SHP77 treated with DMSO at 0.1 percent for 48 hours (cell line): Measurements from ENCODE around the gene TMEM17.

Experiments
- DNase-seq: peaks from one replicate; lab custom pipeline; 2025; lab: John Stamatoyannopoulos, UW

The TMEM17 gene

GRCh38 chr2:62511636-62512035, 5.6 kb upstream of the TMEM17 start:
- DNase-seq: no peak

- no peak for DNase-seq
These were observed 391 bp upstream of the TMEM17 start for GRCh38 chr2:62506421-62506750.

DNA sequence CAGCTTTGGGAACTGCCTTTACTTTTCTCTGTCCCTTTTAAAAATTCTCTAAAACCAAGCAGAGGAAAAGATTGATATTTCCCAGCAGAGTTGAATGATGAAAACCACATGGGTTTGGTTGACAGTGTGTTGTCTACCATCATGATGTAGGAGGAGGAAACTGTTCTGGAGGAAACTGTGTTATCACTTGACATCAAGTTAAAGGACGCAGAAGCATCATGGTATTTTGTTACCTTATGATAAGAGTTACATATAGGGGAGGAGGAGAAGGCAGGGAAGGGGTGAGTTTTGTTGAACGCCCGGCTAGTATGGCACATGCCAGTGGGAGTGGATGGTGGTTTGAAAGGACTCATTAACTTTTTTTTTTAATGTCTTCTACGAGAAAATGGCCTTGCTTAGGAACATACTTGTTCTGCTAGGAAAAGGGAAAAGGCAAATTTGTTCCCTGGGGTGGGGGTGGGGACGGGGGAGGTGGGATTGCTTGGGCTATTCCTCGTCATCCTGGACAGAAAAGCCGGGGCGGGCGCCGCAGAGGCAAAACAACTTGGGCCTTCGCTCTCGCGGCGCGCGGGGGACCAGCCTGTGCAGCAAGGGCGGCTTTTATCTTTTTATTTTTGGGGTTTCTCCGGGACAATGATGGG, 766 bp downstream of the TMEM17 start:
- DNase-seq: no peak

- DNase-seq: no peak
These were observed 1.3 kb downstream of the TMEM17 start for GRCh38 chr2:62504657-62505056.

DNA sequence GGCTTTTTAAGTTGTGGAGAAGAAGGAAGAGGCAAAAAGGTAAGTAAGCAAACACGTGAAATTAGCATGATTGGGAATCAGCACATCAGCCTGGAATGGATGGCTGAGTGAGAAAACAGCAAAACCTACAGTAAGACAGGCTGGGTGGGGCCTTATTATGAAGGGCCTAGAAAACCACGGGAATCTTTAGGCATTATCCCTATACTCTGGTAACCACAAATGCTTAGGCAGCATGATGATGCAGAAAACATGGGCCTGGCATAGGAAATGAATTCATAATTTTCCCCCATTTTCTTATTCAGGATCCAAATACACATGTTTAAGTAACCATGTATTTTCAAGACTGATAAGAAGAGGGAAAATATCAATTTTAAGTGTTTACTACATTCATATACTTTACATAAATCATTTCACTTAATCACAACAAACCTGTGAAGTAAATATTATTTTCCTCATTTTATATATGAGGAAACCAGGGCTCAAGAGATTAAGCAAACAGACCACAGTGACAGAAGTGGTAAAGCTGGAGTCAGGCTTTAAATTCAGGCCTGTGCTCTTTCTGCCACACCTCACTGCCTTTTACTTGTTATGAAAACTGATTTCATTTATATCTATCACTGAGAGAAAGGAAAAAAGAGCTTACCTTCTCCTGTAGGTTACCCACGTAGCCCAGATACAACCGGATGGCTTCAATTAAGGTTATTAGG, 4.0 kb downstream of the TMEM17 start:
- DNase-seq: no peak

DNA sequence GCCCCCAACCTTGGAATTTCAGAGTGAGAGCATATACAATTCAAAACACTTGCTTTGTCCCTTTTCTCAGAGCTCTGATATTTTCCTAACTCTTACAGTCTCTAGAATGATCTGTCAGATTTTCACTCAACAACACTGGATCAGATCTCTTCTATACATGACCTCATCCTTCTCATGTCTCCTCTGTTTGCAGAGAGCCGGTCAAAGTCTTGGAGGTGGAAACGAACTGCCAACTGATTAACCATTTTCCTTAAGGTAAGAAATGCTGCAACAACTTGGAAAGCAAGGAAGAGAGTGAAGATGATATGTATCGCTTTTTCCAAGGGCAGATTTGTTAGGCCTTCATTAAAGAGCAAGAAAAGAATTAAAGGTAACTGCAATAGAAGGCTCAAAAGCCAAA, 4.9 kb downstream of the TMEM17 start:
- no peak for DNase-seq

DNA sequence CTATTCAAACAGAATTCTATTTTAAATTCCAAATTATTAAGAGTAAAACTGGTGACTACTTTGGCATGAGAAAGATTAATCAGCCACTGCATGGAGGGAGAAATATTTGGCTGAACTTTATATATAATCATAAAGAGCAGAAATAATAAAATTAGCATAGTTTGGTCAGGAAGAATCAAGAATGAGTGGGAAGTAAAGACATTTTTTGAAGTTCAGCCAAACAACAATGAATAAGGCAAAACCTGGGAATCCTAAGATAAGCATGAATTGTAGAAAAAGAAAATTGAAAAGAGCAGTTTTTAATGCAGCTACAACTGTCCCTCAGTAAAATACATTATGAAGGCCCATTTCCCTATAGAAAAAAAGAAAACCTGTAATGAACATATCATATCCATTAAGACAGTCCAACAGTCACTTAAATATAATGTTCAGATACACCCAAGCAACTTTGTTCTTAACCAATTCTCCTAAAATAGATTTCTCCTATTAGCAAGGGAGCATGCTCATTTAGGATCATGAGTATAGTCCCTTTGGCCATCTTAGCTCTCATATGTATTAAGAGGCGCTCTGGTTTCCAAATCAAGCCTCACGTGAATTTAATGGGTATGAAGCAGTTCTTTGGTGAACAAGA, 6.5 kb downstream of the TMEM17 start:
- DNase-seq: no peak

- no peak for DNase-seq
These were observed 7.3 kb downstream of the TMEM17 start for GRCh38 chr2:62498739-62499138.

- no peak for DNase-seq
These were observed 10.2 kb downstream of the TMEM17 start for GRCh38 chr2:62495761-62496160.

- no peak for DNase-seq
These were observed 13.9 kb downstream of the TMEM17 start for GRCh38 chr2:62492048-62492447.

DNA sequence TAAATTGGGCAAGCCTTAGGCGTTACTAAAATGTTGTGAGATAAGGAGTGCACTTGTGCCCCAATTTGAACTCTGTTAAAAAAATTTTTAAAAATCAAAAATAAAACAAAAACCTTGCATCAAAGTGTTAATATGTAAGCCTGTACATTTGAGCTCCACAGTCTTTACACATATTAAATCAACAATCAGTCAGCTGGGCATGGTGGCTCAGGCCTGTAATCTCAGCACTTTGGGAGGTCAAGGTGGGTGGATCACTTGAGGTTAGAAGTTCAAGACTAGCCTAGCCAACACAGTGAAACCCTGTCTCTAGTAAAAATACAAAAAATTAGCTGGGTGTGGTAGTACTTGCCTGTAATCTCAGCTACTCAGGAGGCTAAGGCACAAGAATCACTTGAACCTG, 16.3 kb downstream of the TMEM17 start:
- DNase-seq: no peak

DNA sequence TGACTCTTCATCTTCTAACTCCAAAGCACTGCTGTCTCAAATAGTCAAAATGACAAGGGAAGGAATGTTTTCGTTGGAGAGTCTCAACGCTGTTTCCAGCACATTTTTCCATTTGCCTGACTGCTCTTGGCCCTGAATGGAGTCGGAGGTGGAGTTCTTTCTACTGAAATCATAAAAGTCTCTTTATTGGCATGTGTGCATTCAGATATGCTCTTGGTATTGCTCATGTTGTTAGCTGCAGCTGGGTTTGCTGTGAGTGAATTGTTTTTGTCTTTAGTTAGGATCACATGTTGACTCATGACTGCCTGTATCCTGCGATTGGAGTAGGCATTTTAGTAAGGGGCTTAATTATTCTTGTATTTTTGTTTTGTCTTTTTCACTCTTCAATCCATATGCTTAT, 16.8 kb downstream of the TMEM17 start:
- no peak for DNase-seq

DNA sequence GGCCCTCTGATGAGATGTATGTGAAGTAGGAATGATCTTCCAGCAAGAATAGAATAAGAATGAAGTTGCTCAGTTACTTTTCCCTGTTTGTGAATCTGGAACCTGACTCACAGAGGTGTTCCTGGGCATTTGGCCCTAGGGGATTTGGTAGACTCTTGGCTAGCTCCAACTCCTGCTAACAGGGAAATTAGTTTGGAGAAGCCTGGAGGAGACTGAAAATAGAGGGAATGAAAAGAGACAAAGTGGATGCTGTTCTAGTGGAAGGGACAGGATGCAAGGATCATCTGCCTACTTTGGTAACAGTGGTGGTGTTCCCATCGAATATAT, 19.6 kb downstream of the TMEM17 start:
- no peak for DNase-seq

DNA sequence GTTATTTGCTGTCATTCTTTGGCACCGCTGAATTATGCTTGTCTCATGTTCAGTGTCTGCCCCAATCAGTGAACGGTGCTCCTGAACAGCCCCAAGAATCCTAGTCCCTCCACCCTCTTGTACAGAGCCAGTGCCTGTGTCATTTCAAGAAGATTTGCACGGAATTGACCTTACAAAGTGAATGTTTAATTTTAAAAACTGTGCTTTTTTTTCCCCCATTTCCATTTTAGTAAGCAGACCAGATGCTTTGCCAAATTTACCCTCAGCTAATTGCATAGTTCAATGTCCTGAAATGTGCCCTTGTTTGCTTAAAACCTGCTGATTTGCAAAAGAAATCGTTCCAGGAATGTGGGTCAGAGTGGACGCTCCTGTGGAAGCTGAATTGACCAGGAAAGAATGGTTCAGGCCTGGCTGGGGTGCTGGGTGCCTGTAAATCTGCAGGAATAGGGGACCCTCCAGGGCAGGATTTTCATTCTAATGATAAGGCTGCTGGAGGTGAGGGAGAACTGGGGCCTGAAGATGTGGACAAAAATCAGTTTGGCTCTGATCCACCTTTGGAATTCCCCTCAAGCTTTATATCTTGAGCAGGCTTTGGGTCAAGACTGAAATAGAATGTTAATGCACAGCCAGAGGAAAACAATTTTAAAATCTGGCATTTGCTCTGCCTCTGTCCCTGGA, 20.1 kb downstream of the TMEM17 start:
- DNase-seq: no peak

GRCh38 chr2:62482558-62483352, 23.2 kb downstream of the TMEM17 start:
- DNase-seq: no peak

DNA sequence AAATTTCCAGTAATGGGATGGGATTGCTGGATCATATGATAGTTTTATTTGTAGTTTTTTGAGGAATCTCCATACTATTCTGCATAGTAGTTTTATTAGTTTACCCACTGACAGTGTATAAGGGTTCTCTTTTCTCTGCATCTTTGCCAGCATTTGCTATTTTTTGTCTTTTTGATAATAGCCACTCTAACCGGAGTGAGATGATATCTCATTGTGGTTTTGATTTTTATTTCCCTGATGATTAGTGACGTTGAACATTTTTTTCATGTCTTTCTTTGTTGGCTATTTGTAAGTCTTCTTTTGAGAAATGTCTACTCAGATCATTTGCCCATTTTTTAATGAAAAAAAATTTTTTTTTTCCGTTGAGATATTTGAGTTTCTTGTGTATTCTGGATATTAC, 26.1 kb downstream of the TMEM17 start:
- DNase-seq: no peak

- no peak for DNase-seq
These were observed 27.9 kb downstream of the TMEM17 start for GRCh38 chr2:62478093-62478580.

DNA sequence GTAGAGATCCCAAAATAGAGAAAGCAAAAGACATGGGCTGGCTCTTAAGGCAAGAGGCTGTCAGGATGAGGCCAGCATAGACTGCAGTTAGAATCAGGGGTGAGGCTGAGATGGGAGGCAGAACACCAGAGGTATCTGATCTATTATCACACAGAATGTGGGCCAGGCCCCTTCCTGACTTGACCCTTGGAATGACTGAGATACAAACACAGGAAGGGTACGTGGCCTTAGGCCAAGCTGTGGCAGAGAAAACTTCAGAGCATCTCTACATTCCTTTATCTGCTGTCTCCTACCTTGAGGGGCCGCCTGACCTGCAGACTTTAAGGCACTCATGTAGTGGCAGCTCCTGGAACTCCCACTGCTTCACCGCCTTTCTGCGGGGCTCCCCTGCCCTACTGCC, 28.4 kb downstream of the TMEM17 start:
- no peak for DNase-seq

- no peak for DNase-seq
These were observed 30.6 kb downstream of the TMEM17 start for GRCh38 chr2:62475172-62476011.

DNA sequence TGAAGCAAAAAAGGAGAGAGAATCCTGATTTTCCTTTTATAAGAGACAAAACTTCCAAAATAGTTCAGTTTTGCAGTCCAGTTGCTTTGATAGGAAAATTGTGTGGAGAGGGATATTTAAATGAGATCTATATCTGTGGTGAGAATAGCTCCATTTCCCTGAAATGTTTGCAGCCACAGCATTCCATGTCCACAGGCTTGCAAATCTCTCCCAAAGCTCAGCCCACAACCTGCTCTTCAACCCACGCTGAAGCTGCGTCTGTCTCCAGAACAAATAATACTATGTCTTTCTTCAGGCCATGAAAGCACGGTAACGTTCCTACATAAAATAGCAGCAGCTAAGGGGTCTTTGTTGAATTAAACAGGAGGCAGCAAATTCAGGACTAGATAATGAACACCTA, 31.8 kb downstream of the TMEM17 start:
- DNase-seq: no peak

GRCh38 chr2:62473246-62473827, 32.7 kb downstream of the TMEM17 start:
- no peak for DNase-seq
